HG03060 (cell line): ENCODE measurements around the gene BNIP5.
"Not testable (repeated sequence)": the region's sequence is repeated elsewhere in the genome, so short reads cannot be mapped to it uniquely, and the experiment has no call there.

Experiments
- ATAC-seq: cut with Tn5 transposase; IDR thresholded peaks from one replicate; pipeline ENCODE4 v1.9.1; 2021; ENCODE audit warnings: low read depth, moderate number of reproducible peaks; ENCODE audit not compliant: unreplicated experiment

BNIP5 gene

DNA sequence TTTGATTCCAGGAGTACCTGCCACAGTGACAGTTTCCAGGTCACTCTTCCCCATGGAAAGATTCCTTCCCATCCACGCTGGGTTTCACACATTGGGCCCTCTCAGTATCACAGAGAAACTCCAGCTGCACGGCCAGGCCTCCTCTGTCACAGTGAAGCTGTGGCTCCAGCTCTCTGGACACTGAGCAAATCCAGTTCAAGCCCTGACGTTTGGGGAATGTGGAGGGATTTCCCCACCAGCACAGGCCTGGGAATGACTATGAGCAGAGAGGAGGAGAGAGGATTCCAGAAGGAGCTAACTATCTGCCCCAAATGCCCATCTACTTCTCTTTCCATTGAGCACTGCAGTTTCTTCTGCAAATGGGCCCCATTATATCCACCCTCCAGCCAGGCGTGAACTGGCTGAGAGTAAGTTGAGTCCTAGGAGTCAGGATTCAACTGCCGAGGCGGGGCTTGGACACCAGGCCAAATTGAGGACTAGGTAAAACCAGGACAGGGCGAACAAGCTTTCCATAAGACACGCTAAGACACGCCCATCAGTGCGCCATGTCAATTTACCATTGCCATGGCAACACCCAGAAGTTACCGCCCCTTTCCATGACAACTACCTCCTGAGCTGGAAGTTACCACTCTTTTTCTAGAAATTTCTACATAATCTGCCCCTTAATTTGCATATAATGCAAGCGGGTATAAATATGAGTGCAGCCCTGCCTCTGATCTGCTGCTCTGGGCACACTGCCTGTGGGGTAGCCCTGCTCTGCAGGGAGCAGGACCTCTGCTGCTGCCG, 9.2 kb upstream of the BNIP5 start:
- ATAC-seq: no peak

DNA sequence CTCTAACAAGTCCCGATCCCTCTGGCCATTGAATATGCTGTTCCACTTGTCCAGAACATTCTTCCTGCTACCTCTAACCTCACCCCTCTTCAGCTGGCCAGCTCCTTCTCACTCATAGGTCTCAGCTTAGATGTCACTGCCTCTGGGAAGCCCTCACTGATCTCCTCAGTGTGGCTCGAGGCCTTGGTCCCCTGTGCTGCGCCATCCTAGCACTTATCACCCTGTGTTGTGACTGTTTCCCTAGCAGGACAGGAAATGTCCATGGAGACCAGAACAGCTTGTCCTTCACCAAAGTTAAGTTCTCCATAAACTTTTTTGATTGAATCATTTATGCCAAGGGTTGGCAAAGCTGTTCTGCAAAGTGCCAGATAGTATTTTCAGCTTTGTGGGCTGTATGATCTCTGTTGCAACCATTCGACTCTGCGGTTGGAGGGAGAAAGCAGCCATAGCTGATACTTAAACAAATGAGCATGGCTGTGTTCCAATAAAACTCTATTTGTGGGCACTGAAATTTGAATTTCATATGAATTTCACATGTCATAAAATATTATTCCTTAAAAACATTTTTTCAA, 6.5 kb upstream of the BNIP5 start:
- ATAC-seq: no peak

- no peak for ATAC-seq
Observed at GRCh38 chr6:36340618-36341454, 4.1 kb upstream of the BNIP5 start.

GRCh38 chr6:36340306-36340617, 3.6 kb upstream of the BNIP5 start:
- no peak for ATAC-seq

DNA sequence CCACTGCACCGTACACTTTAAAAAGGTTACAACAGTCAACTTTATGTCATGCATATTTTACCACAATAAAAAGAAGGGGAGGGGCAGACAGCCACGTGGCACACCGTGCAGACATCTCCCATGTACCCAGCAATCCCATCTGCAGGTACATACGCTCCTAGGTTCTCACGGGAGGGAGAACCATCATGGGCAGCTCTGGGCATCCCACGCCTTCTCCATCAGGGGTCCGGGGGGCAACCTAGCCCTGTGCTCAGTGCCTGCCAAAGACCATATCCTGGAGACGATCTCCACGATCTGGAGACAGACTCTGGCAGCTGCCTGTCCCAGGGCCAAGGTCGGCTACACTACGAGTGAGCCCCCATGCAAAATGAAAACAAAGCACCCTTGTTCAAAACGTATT, 2.5 kb upstream of the BNIP5 start:
- no peak for ATAC-seq

DNA sequence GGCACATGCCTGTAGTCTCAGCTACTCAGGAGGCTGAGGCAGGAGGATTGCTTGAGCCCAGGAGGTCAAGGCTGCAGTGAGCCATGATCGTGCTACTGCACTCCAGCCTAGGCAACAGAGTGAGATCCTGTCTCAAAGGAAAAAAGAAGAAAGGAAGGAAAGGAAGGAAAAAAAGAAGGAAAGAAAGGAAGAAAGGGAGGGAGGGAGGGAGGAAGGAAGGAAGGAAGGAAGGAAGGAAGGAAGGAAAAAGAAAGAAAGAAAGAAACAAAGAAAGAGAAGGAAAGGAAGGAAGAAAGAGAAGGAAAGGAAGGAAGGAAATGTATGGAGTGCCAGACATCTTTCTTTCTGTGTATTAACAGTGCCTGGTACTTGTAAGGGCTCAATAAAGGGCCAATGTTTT, 1.5 kb upstream of the BNIP5 start:
- ATAC-seq: not testable (repeated sequence)

GRCh38 chr6:36337814-36338213, 1.1 kb upstream of the BNIP5 start:
- ATAC-seq: no peak

GRCh38 chr6:36336208-36336710, 429 bp downstream of the BNIP5 start:
- ATAC-seq: no peak

GRCh38 chr6:36335465-36336207, 1.1 kb downstream of the BNIP5 start:
- no peak for ATAC-seq

DNA sequence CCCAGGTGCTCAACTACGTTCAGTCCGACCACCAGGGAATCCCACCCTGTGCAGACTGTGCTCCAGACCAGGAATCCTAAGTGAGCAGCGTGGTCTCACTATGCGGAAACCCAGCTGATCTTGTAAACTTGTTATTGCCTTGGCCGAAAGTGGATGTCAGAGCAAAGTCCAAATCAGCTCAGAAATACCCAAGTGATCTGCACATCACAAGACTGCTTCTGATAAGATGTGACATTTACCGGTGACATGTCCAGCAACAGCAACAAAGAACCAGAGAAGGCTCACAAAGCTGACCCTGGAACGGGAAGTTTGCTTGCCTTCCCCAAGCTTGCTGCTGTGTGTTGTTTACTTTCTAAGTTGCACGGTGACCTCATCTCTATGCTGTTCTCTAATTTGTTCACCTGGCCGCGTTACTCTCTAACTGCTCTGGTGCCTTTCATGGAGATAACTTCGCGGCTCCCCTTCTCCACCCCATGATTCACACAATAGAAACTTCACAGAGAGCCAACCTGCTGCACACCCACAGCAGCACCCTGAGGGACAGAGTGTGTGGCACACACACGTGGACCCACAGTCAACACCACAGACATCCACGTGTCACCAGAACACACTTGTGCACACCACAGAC, 1.7 kb downstream of the BNIP5 start:
- ATAC-seq: no peak

DNA sequence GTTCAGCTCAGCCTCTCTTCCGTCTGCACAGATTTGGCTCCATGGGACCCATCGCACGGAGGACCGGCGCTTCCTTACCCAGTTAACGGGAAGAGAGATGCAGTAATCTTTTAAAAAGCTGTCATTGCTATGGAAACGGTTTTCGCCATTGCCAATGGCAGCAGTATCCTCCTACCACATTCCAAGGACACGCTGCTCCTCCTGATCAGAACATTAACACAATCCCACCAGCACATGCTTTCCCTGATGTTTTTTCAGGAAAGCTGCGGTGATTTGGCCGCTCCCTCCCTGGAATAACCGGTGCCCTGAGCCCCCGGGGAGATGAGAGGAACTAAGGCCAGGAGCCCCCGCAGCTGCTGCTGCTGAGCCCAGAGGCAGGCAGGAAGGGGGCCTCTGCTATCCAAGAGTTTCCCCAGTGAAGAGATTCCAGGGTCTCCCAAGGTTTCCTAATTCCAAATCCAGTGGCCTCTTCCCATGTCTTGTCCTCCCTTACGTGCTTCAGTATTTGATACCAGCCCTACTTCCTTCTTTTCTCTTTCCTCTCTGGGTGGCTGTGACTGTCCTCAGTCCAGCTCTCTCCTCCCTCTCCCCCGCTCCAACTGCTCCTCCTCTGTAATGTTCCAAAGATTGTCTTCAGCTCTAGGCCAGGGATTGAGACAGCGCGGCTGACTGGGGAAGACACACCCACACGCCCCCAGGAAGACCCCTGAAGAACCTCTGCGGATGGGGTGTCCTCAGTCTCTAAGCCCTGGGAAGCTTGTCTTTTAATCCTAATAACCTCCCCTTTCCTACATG, 2.6 kb downstream of the BNIP5 start:
- ATAC-seq: no peak

DNA sequence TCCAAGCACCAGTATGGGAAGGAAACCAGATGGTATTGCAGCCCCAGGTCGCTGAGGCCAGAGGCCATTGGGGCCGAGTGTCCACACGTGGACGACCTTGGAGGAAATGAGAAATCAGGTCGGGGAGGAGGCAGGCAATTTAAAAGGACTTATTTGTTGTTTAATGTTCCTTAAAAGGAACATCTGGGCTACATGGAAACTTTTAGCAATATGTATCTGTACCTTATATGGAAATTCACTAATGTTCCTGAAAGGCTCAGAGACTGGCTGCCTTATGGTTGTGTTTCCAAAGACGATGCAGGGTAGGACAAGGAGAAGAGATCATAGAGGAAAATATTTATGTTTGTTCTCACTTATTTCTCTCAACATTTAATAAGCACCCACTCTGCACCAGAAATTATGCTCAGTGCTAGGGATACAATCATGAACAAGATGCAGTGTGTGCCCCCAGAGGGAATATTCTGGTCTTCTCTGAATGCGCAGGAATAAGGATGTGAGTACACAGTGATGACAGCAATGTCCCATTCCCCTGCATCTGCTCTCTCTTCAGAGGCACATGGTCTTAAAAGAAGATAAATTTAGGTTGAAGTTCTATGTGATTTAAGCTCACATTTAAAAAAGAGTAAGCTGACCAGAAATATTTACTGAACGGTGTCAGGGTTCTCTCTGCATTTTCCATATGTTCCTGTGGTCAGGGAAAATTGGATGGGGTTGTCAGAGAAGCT, 3.4 kb downstream of the BNIP5 start:
- no peak for ATAC-seq

DNA sequence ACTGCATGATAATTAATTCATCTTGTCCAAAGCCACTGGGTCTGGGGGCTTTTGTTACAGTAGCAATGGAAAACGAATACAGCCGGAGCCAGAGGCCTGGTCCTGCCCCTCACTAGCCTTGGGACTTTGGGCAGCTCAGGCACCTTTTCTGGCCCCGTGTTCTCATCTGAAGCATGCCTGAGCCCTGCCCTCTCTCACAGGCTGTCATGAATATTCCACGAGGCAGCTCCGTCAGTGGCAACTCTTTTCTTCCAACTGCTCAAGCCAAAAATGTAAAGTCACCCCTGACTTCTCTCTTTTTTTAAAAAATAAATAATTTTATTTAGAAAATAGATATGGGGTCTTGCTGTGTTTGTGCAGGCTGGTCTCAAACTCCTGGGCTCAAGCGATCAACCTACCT, 5.3 kb downstream of the BNIP5 start:
- no peak for ATAC-seq

DNA sequence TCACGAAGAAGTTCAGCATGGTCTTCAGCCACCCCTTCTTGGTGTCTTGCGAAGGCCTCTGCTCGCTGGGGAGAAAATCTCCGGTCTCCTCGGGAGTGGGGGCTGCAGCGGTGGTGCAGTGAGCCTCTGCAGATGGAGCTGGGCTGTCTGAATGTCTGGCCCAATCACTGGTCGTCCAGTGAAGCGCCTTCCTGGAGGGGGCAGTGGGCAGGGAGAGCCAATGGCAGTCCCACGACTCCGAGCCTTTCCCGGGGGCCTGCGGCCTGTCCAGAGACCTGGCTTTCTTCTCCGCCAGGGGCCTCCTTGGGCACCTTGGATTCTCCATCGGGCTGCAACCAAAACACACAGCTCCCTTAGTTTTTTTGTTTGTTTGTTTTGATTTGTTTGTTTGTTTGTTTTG, 6.3 kb downstream of the BNIP5 start:
- ATAC-seq: no peak

- no peak for ATAC-seq
Observed at GRCh38 chr6:36329798-36330291, 6.8 kb downstream of the BNIP5 start.

GRCh38 chr6:36328600-36328999, 8.1 kb downstream of the BNIP5 start:
- no peak for ATAC-seq

DNA sequence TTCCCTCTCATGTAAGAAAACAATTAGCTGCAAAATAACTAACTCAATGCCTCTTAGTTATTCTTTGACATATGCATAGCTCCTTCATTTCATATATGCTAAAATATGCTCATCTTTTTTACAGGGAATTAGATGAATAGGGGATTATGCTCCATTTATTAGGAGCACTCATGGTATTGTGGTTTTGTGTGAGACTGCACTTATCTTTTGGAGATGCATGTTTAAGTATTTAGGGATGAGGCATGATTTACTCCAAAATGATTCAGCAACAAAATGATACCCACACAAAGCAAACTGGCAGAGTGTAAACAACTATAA, 8.8 kb downstream of the BNIP5 start:
- no peak for ATAC-seq

DNA sequence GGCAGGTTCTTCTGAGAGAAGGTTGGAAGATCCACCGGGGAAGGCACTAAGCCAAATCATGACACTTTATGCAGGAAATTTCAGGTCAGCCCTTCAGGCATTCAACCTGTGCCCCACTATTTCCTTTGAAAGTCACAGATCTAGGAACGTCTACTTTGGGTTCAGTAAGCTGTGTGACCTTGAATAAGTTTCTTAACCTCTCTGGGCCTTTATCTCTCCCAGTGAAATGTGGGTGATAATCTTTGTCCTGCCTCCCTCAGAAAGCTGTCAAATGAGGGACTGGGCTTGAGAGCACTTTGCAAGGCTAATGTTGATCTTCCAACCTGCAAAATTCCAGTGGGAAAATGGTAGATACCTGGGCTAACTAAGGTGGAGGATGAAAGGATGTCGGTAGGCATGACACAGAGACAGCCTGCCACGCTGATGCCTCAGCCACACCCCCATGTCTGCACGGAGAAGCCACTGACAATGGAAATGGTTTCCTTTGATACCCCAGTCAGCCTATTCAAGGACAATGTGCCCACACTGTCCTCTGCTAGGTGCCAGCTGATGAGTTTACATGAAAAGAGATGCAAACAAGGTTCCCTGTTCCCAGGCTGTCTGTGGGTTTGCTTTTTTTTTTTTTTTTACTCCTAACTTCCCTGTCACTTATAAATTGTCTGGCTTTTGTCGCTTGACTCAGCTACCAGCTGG, 9.3 kb downstream of the BNIP5 start:
- ATAC-seq: no peak
